Esophagus squamous epithelium (tissue), 4 donors: ENCODE measurements around the gene ODAD4.

ENCODE experiments used
- POLR2A ChIP-seq, 4 donors: fragments of 450-650 bp; IDR thresholded peaks; one replicate each; pipeline ENCODE4 v1.6.1; 2017; ENCODE audit warnings: antibody characterized with exemption in 4 of 4, mild to moderate bottlenecking in 4 of 4, moderate library complexity in 3 of 4
- TF ChIP-seq, protein P1 (sequence below), 6 experiments: fragments of 450-650 bp in 4 of 6; fragments of 200-600 bp in 2 of 6; sonication (generic) in 2 of 6; IDR thresholded peaks; one replicate each; pipeline ENCODE4 v1.5.1; 2016 to 2019; ENCODE audit warnings: antibody characterized with exemption in 6 of 6, mild to moderate bottlenecking in 4 of 6, moderate library complexity in 4 of 6

DNA sequence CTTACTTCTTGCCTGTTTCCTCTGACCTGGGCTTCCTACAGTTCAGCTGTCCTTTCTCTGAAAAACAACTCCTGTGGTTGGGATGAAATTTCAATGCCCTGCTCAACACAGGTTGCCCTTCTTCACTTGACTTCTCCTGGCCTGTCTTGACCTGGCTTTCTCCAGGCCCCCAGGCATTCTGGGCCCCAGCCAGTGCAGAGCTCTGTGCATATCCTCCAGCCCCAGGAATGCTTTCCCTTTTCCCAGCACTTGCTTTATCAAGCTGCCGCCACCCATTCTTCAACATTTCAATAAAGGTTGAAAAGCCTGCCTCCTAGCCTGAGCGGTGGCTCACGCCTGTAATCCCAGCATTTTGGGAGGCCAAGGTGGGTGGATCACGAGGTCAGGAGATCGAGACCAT lies 10.8 kb downstream of the ODAD4 start:
- TF ChIP-seq, protein P1, sequence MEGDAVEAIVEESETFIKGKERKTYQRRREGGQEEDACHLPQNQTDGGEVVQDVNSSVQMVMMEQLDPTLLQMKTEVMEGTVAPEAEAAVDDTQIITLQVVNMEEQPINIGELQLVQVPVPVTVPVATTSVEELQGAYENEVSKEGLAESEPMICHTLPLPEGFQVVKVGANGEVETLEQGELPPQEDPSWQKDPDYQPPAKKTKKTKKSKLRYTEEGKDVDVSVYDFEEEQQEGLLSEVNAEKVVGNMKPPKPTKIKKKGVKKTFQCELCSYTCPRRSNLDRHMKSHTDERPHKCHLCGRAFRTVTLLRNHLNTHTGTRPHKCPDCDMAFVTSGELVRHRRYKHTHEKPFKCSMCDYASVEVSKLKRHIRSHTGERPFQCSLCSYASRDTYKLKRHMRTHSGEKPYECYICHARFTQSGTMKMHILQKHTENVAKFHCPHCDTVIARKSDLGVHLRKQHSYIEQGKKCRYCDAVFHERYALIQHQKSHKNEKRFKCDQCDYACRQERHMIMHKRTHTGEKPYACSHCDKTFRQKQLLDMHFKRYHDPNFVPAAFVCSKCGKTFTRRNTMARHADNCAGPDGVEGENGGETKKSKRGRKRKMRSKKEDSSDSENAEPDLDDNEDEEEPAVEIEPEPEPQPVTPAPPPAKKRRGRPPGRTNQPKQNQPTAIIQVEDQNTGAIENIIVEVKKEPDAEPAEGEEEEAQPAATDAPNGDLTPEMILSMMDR (IDR thresholded peaks at IDR 0.05), result no peak
- no peak for TF ChIP-seq POLR2A (IDR thresholded peaks at IDR 0.05)
